ENCODE measurements around the gene MED9.

MED9 gene

DNA sequence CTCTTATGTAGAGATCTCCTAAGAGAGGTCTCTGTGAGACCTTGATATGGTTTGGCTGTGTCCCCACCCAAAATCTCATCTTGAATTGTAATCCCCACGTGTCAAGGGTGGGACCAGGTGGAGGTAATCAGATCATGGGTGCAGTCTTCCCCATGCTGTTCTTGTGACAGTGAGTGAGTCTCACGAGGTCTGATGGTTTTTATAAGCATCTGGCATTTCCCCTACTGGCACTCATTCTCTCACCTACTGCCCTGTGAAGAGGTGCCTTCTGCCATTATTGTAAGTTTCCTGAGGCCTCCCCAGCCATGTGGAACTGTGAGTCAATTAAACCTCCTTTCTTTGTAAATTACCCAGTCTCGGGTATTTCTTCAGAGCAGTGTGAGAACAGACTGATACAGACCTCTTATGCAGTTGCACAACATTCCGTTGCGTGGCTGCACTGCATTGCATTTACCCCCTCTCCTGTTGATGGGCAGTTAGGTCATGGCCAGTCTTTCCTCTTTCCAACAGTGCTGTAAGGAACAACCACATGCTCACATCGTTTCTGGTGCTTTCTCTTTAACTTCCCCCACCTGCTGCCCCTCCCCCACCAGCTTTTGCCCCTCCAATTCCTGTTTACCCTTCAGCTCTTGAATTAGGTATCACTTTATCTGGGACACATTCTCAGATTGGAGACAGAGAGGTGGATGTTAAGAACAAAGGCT, 43.6 kb upstream of the MED9 start:
- no peaks in the 10 kb centered on the region for H3K9me3 ChIP-seq (ENCODE audit: insufficient read depth, low read depth, low read length)
- H3K4me1 ChIP-seq (ENCODE audit: control insufficient read depth in 1 of 2, insufficient read depth in 2 of 2, low read length in 2 of 2), result peaks cover 0 to 5% of the 10 kb centered on the region in 2 experiments
- peak in 1 of 2 donors; percentile 29 for DNase-seq
- H4K8ac ChIP-seq (ENCODE audit: low read depth, low read length), result no peak overlapping the region
- no peaks in the 10 kb centered on the region for H3K79me2 ChIP-seq (ENCODE audit: control insufficient read depth, insufficient read depth, low read length, poor library complexity)
- no peak overlapping the region for H4K12ac ChIP-seq (ENCODE audit: low read depth, low read length)
- H3K23ac ChIP-seq (ENCODE audit: low read length), result no peak overlapping the region
- H2AK5ac ChIP-seq (ENCODE audit: low read length), result no peak overlapping the region
- H2BK12ac ChIP-seq (ENCODE audit: low read length), result no peak overlapping the region
- H3K14ac ChIP-seq (ENCODE audit: low read length), result no peak overlapping the region
- no peaks in the 10 kb centered on the region for H3K79me1 ChIP-seq (ENCODE audit: low read length)
- no peak overlapping the region for H2BK120ac ChIP-seq (ENCODE audit: insufficient read depth, low read length, poor library complexity)
- H3K4me2 ChIP-seq (ENCODE audit: low read length), result no peak overlapping the region
- no peaks in the 10 kb centered on the region for H3K27me3 ChIP-seq (ENCODE audit: insufficient read depth, low read length)
- no CpG with 5 or more reads among the region's 6 CpGs for WGBS (ENCODE audit: extremely low coverage, insufficient coverage, insufficient read length)
- no peak overlapping the region for H2BK5ac ChIP-seq (ENCODE audit: low read depth, low read length, poor library complexity)
- H3K4me3 ChIP-seq (ENCODE audit: low read depth, low read length), result no peak overlapping the region
- H3K4ac ChIP-seq (ENCODE audit: low read depth, low read length), result no peak overlapping the region
- no peak overlapping the region for H3K18ac ChIP-seq (ENCODE audit: low read length)
- H3K9ac ChIP-seq (ENCODE audit: low read length), result no peak overlapping the region
- H2AFZ ChIP-seq (ENCODE audit: insufficient read depth, low read length, poor library complexity), result no peak overlapping the region
- H3K27ac ChIP-seq (ENCODE audit: low read depth, low read length), result no peak overlapping the region
- no peak overlapping the region for H4K91ac ChIP-seq (ENCODE audit: low read depth, low read length)
- H3K36me3 ChIP-seq (ENCODE audit: control insufficient read depth in 1 of 2, insufficient read depth in 2 of 2, low read length in 2 of 2), result no peaks in the 10 kb centered on the region

DNA sequence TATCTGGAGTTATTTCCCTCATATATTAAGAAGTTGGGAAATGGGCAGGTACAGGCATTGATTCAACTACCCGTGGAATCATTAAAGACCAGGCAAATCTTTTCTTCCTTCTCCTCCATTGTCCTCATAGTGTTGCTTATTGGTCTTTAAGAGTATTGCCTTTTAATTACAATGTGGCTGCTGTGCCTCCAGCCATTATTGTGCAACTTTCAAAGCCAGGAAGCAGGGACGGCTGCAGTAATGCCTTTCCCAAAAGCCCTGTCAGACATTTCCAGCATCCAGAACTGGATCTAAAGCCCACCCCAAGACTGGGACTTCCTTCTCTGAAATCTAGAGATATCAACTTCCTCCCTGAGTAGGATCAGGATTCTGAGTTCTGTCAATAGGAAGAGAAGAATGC, 42.3 kb upstream of the MED9 start:
- Histone ChIP-seq H2AFZ (ENCODE audit: insufficient read depth, low read length, poor library complexity) (no peak overlapping the region), H3K4me2 (ENCODE audit: low read length) (no peak overlapping the region), H3K9me3 (ENCODE audit: insufficient read depth, low read depth, low read length) (no peaks in the 10 kb centered on the region), H3K27me3 (ENCODE audit: insufficient read depth, low read length) (no peaks in the 10 kb centered on the region), H2BK5ac (ENCODE audit: low read depth, low read length, poor library complexity) (no peak overlapping the region), H2AK5ac (ENCODE audit: low read length) (no peak overlapping the region), H3K27ac (ENCODE audit: low read depth, low read length) (no peak overlapping the region), H3K18ac (ENCODE audit: low read length) (no peak overlapping the region), H4K8ac (ENCODE audit: low read depth, low read length) (no peak overlapping the region), H3K4ac (ENCODE audit: low read depth, low read length) (no peak overlapping the region), H3K9ac (ENCODE audit: low read length) (no peak overlapping the region), H4K91ac (ENCODE audit: low read depth, low read length) (no peak overlapping the region), H2BK120ac (ENCODE audit: insufficient read depth, low read length, poor library complexity) (no peak overlapping the region), H4K12ac (ENCODE audit: low read depth, low read length) (no peak overlapping the region), H3K14ac (ENCODE audit: low read length) (no peak overlapping the region), H3K23ac (ENCODE audit: low read length) (no peak overlapping the region), H3K4me1 (ENCODE audit: control insufficient read depth in 1 of 2, insufficient read depth in 2 of 2, low read length in 2 of 2) (peaks cover 0 to 5% of the 10 kb centered on the region in 2 experiments), H3K79me2 (ENCODE audit: control insufficient read depth, insufficient read depth, low read length, poor library complexity) (no peaks in the 10 kb centered on the region), H3K36me3 (ENCODE audit: control insufficient read depth in 1 of 2, insufficient read depth in 2 of 2, low read length in 2 of 2) (no peaks in the 10 kb centered on the region), H3K79me1 (ENCODE audit: low read length) (no peaks in the 10 kb centered on the region), H3K4me3 (ENCODE audit: low read depth, low read length) (no peak overlapping the region), H2BK12ac (ENCODE audit: low read length) (no peak overlapping the region)
- peak in 1 of 2 donors; percentile 19 for DNase-seq
- WGBS (ENCODE audit: extremely low coverage, insufficient coverage, insufficient read length), result no CpG with 5 or more reads among the region's 2 CpGs

DNA sequence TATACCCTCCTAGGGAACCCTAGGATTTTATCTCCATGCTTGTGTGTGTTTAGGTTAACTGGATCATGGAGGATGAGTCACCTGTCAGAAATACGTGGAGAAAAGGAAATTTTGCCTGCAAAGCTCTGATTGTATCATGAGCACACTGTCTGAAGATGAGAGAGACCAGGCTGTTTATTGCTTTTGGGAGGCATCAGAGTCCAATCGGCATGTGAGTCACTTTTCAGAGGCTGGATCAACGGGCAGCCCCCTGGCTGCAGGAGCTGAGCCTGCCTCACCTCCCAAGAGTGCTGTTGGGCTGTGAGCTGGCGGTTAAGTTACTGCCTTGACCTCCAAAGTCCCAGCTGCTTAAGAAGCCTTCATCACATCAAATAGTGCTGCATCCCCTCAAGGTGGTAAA, 41.5 kb upstream of the MED9 start:
- H3K23ac ChIP-seq (ENCODE audit: low read length), result no peak overlapping the region
- H3K4me3 ChIP-seq (ENCODE audit: low read depth, low read length), result no peak overlapping the region
- H3K14ac ChIP-seq (ENCODE audit: low read length), result no peak overlapping the region
- H3K27ac ChIP-seq (ENCODE audit: low read depth, low read length), result no peak overlapping the region
- no peaks in the 10 kb centered on the region for H3K79me2 ChIP-seq (ENCODE audit: control insufficient read depth, insufficient read depth, low read length, poor library complexity)
- no peaks in the 10 kb centered on the region for H3K36me3 ChIP-seq (ENCODE audit: control insufficient read depth in 1 of 2, insufficient read depth in 2 of 2, low read length in 2 of 2)
- no peak for DNase-seq
- no peaks in the 10 kb centered on the region for H3K27me3 ChIP-seq (ENCODE audit: insufficient read depth, low read length)
- H2AK5ac ChIP-seq (ENCODE audit: low read length), result no peak overlapping the region
- no peak overlapping the region for H4K12ac ChIP-seq (ENCODE audit: low read depth, low read length)
- no peaks in the 10 kb centered on the region for H3K9me3 ChIP-seq (ENCODE audit: insufficient read depth, low read depth, low read length)
- no peak overlapping the region for H3K18ac ChIP-seq (ENCODE audit: low read length)
- no CpG with 5 or more reads among the region's 4 CpGs for WGBS (ENCODE audit: extremely low coverage, insufficient coverage, insufficient read length)
- H2AFZ ChIP-seq (ENCODE audit: insufficient read depth, low read length, poor library complexity), result no peak overlapping the region
- H4K8ac ChIP-seq (ENCODE audit: low read depth, low read length), result no peak overlapping the region
- peaks cover 0 to 5% of the 10 kb centered on the region in 2 experiments for H3K4me1 ChIP-seq (ENCODE audit: control insufficient read depth in 1 of 2, insufficient read depth in 2 of 2, low read length in 2 of 2)
- no peak overlapping the region for H2BK12ac ChIP-seq (ENCODE audit: low read length)
- H3K79me1 ChIP-seq (ENCODE audit: low read length), result no peaks in the 10 kb centered on the region
- no peak overlapping the region for H4K91ac ChIP-seq (ENCODE audit: low read depth, low read length)
- no peak overlapping the region for H2BK5ac ChIP-seq (ENCODE audit: low read depth, low read length, poor library complexity)
- no peak overlapping the region for H3K4me2 ChIP-seq (ENCODE audit: low read length)
- no peak overlapping the region for H2BK120ac ChIP-seq (ENCODE audit: insufficient read depth, low read length, poor library complexity)
- H3K9ac ChIP-seq (ENCODE audit: low read length), result no peak overlapping the region
- H3K4ac ChIP-seq (ENCODE audit: low read depth, low read length), result no peak overlapping the region

GRCh38 chr17:17437461-17437860, 39.3 kb upstream of the MED9 start:
- Histone ChIP-seq H4K91ac (ENCODE audit: low read depth, low read length) (no peak overlapping the region), H2BK120ac (ENCODE audit: insufficient read depth, low read length, poor library complexity) (no peak overlapping the region), H3K4me3 (ENCODE audit: low read depth, low read length) (no peak overlapping the region), H3K36me3 (ENCODE audit: control insufficient read depth in 1 of 2, insufficient read depth in 2 of 2, low read length in 2 of 2) (no peaks in the 10 kb centered on the region), H3K4me2 (ENCODE audit: low read length) (no peak overlapping the region), H3K9me3 (ENCODE audit: insufficient read depth, low read depth, low read length) (no peaks in the 10 kb centered on the region), H3K18ac (ENCODE audit: low read length) (no peak overlapping the region), H3K27me3 (ENCODE audit: insufficient read depth, low read length) (no peaks in the 10 kb centered on the region), H3K9ac (ENCODE audit: low read length) (no peak overlapping the region), H2AFZ (ENCODE audit: insufficient read depth, low read length, poor library complexity) (no peak overlapping the region), H3K14ac (ENCODE audit: low read length) (no peak overlapping the region), H3K23ac (ENCODE audit: low read length) (no peak overlapping the region), H3K27ac (ENCODE audit: low read depth, low read length) (no peak overlapping the region), H4K12ac (ENCODE audit: low read depth, low read length) (no peak overlapping the region), H3K79me1 (ENCODE audit: low read length) (no peaks in the 10 kb centered on the region), H2BK5ac (ENCODE audit: low read depth, low read length, poor library complexity) (no peak overlapping the region), H3K4me1 (ENCODE audit: control insufficient read depth in 1 of 2, insufficient read depth in 2 of 2, low read length in 2 of 2) (peaks cover 0 to 5% of the 10 kb centered on the region in 2 experiments), H3K4ac (ENCODE audit: low read depth, low read length) (no peak overlapping the region), H3K79me2 (ENCODE audit: control insufficient read depth, insufficient read depth, low read length, poor library complexity) (no peaks in the 10 kb centered on the region), H4K8ac (ENCODE audit: low read depth, low read length) (no peak overlapping the region), H2AK5ac (ENCODE audit: low read length) (no peak overlapping the region), H2BK12ac (ENCODE audit: low read length) (no peak overlapping the region)
- DNase-seq, result no peak
- WGBS (ENCODE audit: extremely low coverage, insufficient coverage, insufficient read length), result no CpG with 5 or more reads among the region's 9 CpGs

Measured in trophoblast cell (in vitro differentiated cells and primary cell).